ENCODE data around the gene KATNB1.

- TF ChIP-seq CHD2 (IDR thresholded peaks at IDR 0.05; ENCODE audit: low read length) (no peak), JUND (IDR thresholded peaks at IDR 0.05; ENCODE audit: low read length) (no peak), CTCF (IDR thresholded peaks at IDR 0.05; ENCODE audit: control extremely low read depth in 1 of 3, insufficient read depth in 1 of 3, low read depth in 1 of 3, low read length in 3 of 3) (no peak), EGR1 (IDR thresholded peaks at IDR 0.05; ENCODE audit: borderline replicate concordance, low read depth, low read length) (no peak)
Measured at GRCh38 chr16:57743886-57744641, 8.5 kb downstream of the KATNB1 start.

Measured in H1 (cell line).